H9 (cell line): ENCODE data around the gene FAM81B. TPM values are rescaled to one million over a fixed set of nuclear protein-coding genes. Genes with fewer than 3 reads are reported as not detected.

Experiments
- DNase-seq: peaks from one replicate; pipeline ENCODE4 v3.0.0-alpha.2; 2017
- H2AFZ ChIP-seq: one replicate; pipeline ENCODE4 v1.6.1; 2013; ENCODE audit warnings: mild to moderate bottlenecking, low read length, control low read depth, moderate library complexity
- H2AK5ac ChIP-seq: 2 replicates; pipeline ENCODE4 v1.6.1; 2013; ENCODE audit warnings: low read length, control low read depth, mixed read lengths; ENCODE audit not compliant: insufficient read length
- H2BK120ac ChIP-seq: one replicate; pipeline ENCODE4 v1.6.1; 2013; ENCODE audit warnings: low read depth, mild to moderate bottlenecking, low read length, control low read depth, inconsistent platforms; ENCODE audit not compliant: poor library complexity, severe bottlenecking
- H2BK12ac ChIP-seq: 2 replicates; pipeline ENCODE4 v1.6.1; 2013; ENCODE audit warnings: low read length, control low read depth, mixed read lengths, low read depth; ENCODE audit not compliant: insufficient read length
- H2BK15ac ChIP-seq: 2 replicates; pipeline ENCODE4 v1.6.1; 2013; ENCODE audit warnings: low read depth, low read length, control low read depth
- H2BK20ac ChIP-seq: one replicate; pipeline ENCODE4 v1.6.1; 2013; ENCODE audit warnings: low read depth, mild to moderate bottlenecking, low read length, control low read depth, inconsistent platforms; ENCODE audit not compliant: poor library complexity, severe bottlenecking
- H2BK5ac ChIP-seq: 2 replicates; pipeline ENCODE4 v1.6.1; 2013; ENCODE audit warnings: low read length, control low read depth, mixed read lengths; ENCODE audit not compliant: insufficient read length
- H3K14ac ChIP-seq: 2 replicates; pipeline ENCODE4 v1.6.1; 2013; ENCODE audit warnings: low read length, control low read depth; ENCODE audit not compliant: insufficient read depth
- H3K18ac ChIP-seq: 2 replicates; pipeline ENCODE4 v1.6.1; 2013; ENCODE audit warnings: low read depth, mild to moderate bottlenecking, mixed read lengths, low read length, control low read depth; ENCODE audit not compliant: insufficient read length
- H3K23ac ChIP-seq: 2 replicates; pipeline ENCODE4 v1.6.1; 2013; ENCODE audit warnings: low read length, control low read depth, mixed read lengths, low read depth; ENCODE audit not compliant: insufficient read length
- H3K23me2 ChIP-seq: 2 replicates; pipeline ENCODE4 v1.6.1; 2013; ENCODE audit warnings: low read depth, mild to moderate bottlenecking, mixed read lengths, low read length, control low read depth; ENCODE audit not compliant: insufficient read length, poor library complexity, severe bottlenecking
- H3K27ac ChIP-seq: 2 replicates; pipeline ENCODE4 v1.5.1; 2013; ENCODE audit warnings: low read length, control low read depth, mixed read lengths, low read depth; ENCODE audit not compliant: insufficient read length
- H3K27me3 ChIP-seq: 2 replicates; pipeline ENCODE4 v1.6.1; 2013; ENCODE audit warnings: low read length, control low read depth, inconsistent platforms; ENCODE audit not compliant: insufficient read depth
- H3K4ac ChIP-seq: 2 replicates; pipeline ENCODE4 v1.6.1; 2013; ENCODE audit warnings: low read depth, mild to moderate bottlenecking, control low read depth, inconsistent platforms, low read length, moderate library complexity
- H3K4me1 ChIP-seq: 2 replicates; pipeline ENCODE4 v1.6.1; 2013; ENCODE audit warnings: low read length, control low read depth, inconsistent platforms; ENCODE audit not compliant: insufficient read depth
- H3K4me2 ChIP-seq: 2 replicates; pipeline ENCODE4 v1.6.1; 2013; ENCODE audit warnings: low read length, control low read depth, mixed read lengths; ENCODE audit not compliant: insufficient read length, insufficient read depth
- H3K56ac ChIP-seq: 2 replicates; pipeline ENCODE4 v1.6.1; 2013; ENCODE audit warnings: low read depth, mild to moderate bottlenecking, mixed read lengths, low read length, control low read depth; ENCODE audit not compliant: insufficient read length
- H3K79me1 ChIP-seq: 2 replicates; pipeline ENCODE4 v1.6.1; 2013; ENCODE audit warnings: low read depth, mild to moderate bottlenecking, moderate library complexity, low read length, control low read depth, inconsistent platforms; ENCODE audit not compliant: insufficient read depth, poor library complexity, severe bottlenecking
- H3K79me2 ChIP-seq: 2 replicates; pipeline ENCODE4 v1.6.1; 2013; ENCODE audit warnings: low read length, control low read depth, inconsistent platforms; ENCODE audit not compliant: insufficient read depth
- H3K9ac ChIP-seq: 2 replicates; pipeline ENCODE4 v1.6.1; 2013; ENCODE audit warnings: low read length, control low read depth, mixed read lengths; ENCODE audit not compliant: insufficient read length; ENCODE audit errors: extremely low read depth
- H3K9me3 ChIP-seq: one replicate; pipeline ENCODE4 v1.6.1; 2013; ENCODE audit warnings: low read depth, low read length, inconsistent platforms; ENCODE audit not compliant: control insufficient read depth
- H3T11ph ChIP-seq: one replicate; pipeline ENCODE4 v1.6.1; 2013; ENCODE audit warnings: mild to moderate bottlenecking, low read length, control low read depth, inconsistent platforms
- H4K20me1 ChIP-seq: one replicate; pipeline ENCODE4 v1.6.1; 2013; ENCODE audit not compliant: control insufficient read depth, insufficient read length, insufficient read depth
- H4K5ac ChIP-seq: 2 replicates; pipeline ENCODE4 v1.6.1; 2013; ENCODE audit warnings: low read depth, mild to moderate bottlenecking, mixed read lengths, low read length, control low read depth; ENCODE audit not compliant: insufficient read length
- H4K8ac ChIP-seq: replicated peaks from 2 replicates; pipeline ENCODE4 v1.6.1; 2013; ENCODE audit warnings: low read length, control low read depth, mixed read lengths, low read depth; ENCODE audit not compliant: insufficient read length
- H4K91ac ChIP-seq: 2 replicates; pipeline ENCODE4 v1.6.1; 2013; ENCODE audit warnings: low read depth, mild to moderate bottlenecking, moderate library complexity, mixed read lengths, low read length, control low read depth; ENCODE audit not compliant: insufficient read length
- H3K27ac Mint-ChIP-seq, 3 experiments: 2 replicates in 2 of 3; 3 replicates in 1 of 3; pipeline ENCODE4 v1.8.0; 2020 to 2021; ENCODE audit warnings: mixed read lengths in 3 of 3, mild to moderate bottlenecking in 1 of 3, moderate library complexity in 1 of 3
- H3K27me3 Mint-ChIP-seq: 2 replicates; pipeline ENCODE4 v1.8.0; 2021; ENCODE audit warnings: low read depth, mild to moderate bottlenecking, moderate library complexity, mixed read lengths
- H3K36me3 Mint-ChIP-seq, 3 experiments: 2 replicates in 2 of 3; 3 replicates in 1 of 3; pipeline ENCODE4 v1.8.0; 2020 to 2021; ENCODE audit warnings: low read depth in 3 of 3, mixed read lengths in 3 of 3; ENCODE audit not compliant: insufficient read depth in 1 of 3
- H3K4me1 Mint-ChIP-seq, 2 experiments: 2 replicates each; pipeline ENCODE4 v1.8.0; 2020; ENCODE audit warnings: mixed read lengths in 2 of 2
- H3K4me3 Mint-ChIP-seq, 2 experiments: 2 replicates in 1 of 2; 3 replicates in 1 of 2; pipeline ENCODE4 v1.8.0; 2020 to 2021; ENCODE audit warnings: mild to moderate bottlenecking in 2 of 2, mixed read lengths in 2 of 2, moderate library complexity in 1 of 2
- H3K9me3 Mint-ChIP-seq, 2 experiments: 2 replicates in 1 of 2; 3 replicates in 1 of 2; pipeline ENCODE4 v1.8.0; 2020; ENCODE audit warnings: mild to moderate bottlenecking in 2 of 2, mixed read lengths in 2 of 2, moderate library complexity in 1 of 2
- CTCF ChIP-seq: fragments of 200-600 bp; sonication (generic); conservative IDR thresholded peaks from 3 replicates; pipeline ENCODE4 v1.8.0; 2021; ENCODE audit warnings: antibody characterized with exemption, mild to moderate bottlenecking
- WGBS: extraction: QIAGEN DNeasy Blood & Tissue Kit; methylation state at CpG from one replicate; pipeline ENCODE4 v1.1.7; 2013; ENCODE audit warnings: missing lambda C conversion rate, low lambda C conversion rate, mixed read lengths; ENCODE audit not compliant: insufficient read length; ENCODE audit errors: extremely low coverage; 5-methylcytosine and 5-hydroxymethylcytosine counted together
- total RNA-seq: library from RNA; stranded (reverse); gene quantifications from 2 replicates; pipeline ENCODE4 v1.2.1, GENCODE V29; 2021

FAM81B gene
- total RNA-seq, 1 experiment from 2014 or later: not detected

- H4K8ac ChIP-seq: no peak overlapping the region
- H2BK15ac ChIP-seq: no peak overlapping the region
These were observed 12.8 kb downstream of the FAM81B start for GRCh38 chr5:95403996-95404395.

More at GRCh38 chr5:95403996-95404395, 12.8 kb downstream of the FAM81B start:
- Histone ChIP-seq H3K18ac (no peak overlapping the region), H2AFZ (no peak overlapping the region), H3K27ac (no peak overlapping the region), H2AK5ac (no peak overlapping the region), H3K27me3 (no peaks in the 10 kb centered on the region), H3K56ac (no peak overlapping the region), H4K20me1 (no peaks in the 10 kb centered on the region), H3K79me1 (no peaks in the 10 kb centered on the region), H3K79me2 (no peaks in the 10 kb centered on the region), H4K91ac (no peak overlapping the region), H3T11ph (no peak overlapping the region), H2BK5ac (no peak overlapping the region), H3K9ac (no peak overlapping the region), H3K14ac (no peak overlapping the region), H3K4me2 (no peak overlapping the region), H2BK20ac (no peak overlapping the region), H4K5ac (no peak overlapping the region), H2BK120ac (no peak overlapping the region), H2BK12ac (no peak overlapping the region), H3K4ac (no peak overlapping the region), H3K23me2 (no peaks in the 10 kb centered on the region), H3K9me3 (no peaks in the 10 kb centered on the region), H3K4me1 (no peaks in the 10 kb centered on the region; the same call in 1 of the 2 replicates), H3K23ac (no peak overlapping the region)
- no CpG with 5 or more reads among the region's 1 CpG for WGBS
- Mint-ChIP-seq H3K4me3 (no peak overlapping the region), H3K9me3 (peaks cover 0 to 5% of the 10 kb centered on the region in 2 experiments; a peak in 4 of 5 replicates), H3K36me3 (peaks cover 0 to 4% (median 2%) of the 10 kb centered on the region in 3 experiments; a peak in 2 of 7 replicates), H3K27me3 (no peaks in the 10 kb centered on the region), H3K4me1 (peaks cover 8 to 13% of the 10 kb centered on the region in 2 experiments), H3K27ac (no peak overlapping the region)
- no peak for DNase-seq
- no peak for TF ChIP-seq CTCF
